ENCODE data around the gene ALG9.

DNA sequence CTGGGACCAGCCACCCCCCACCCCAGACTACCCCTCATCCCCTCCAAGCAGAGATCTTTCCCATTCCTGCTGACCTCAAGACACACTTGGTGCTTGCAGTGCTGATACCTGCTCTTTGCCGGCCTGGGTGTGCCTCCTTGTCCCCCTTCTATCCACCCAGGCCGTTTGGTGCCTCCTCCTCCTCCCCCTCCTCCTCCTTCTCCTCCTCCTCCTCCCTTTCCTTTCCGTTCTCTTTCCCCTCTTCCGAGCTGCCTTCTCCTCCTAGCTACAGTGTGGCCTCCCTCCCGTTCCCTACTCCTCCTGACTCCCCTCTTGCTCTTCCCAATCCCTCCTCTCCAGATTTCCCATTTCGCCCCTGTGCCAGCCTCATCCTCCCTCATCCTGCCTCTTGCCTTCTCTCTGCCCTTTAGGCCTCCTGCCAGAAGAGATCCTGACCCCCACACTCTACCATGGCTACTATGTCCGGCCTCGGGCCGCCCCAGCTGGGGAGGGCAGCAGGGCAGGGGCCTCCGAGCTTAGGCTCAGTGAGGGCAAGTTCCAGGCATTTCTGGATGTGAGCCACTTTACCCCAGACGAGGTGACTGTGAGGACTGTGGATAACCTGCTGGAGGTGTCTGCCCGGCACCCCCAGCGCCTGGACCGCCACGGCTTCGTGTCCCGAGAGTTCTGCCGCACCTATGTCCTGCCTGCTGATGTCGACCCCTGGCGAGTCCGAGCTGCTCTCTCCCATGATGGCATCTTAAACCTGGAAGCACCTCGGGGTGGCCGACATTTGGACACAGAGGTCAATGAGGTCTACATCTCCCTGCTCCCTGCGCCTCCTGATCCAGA, 41.9 kb upstream of the ALG9 start:
- TF ChIP-seq, protein P1, sequence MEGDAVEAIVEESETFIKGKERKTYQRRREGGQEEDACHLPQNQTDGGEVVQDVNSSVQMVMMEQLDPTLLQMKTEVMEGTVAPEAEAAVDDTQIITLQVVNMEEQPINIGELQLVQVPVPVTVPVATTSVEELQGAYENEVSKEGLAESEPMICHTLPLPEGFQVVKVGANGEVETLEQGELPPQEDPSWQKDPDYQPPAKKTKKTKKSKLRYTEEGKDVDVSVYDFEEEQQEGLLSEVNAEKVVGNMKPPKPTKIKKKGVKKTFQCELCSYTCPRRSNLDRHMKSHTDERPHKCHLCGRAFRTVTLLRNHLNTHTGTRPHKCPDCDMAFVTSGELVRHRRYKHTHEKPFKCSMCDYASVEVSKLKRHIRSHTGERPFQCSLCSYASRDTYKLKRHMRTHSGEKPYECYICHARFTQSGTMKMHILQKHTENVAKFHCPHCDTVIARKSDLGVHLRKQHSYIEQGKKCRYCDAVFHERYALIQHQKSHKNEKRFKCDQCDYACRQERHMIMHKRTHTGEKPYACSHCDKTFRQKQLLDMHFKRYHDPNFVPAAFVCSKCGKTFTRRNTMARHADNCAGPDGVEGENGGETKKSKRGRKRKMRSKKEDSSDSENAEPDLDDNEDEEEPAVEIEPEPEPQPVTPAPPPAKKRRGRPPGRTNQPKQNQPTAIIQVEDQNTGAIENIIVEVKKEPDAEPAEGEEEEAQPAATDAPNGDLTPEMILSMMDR (conservative IDR thresholded peaks at IDR 0.05; ENCODE audit: low read length) = no peak
- no peak for TF ChIP-seq EZH2phosphoT487 (IDR thresholded peaks at IDR 0.05; ENCODE audit: borderline replicate concordance)
